ENCODE results near the gene MAST2. TPM values are rescaled to one million over a fixed set of nuclear protein-coding genes. Genes with fewer than 3 reads are reported as not detected.

The MAST2 gene
- total RNA-seq, 1 donor, result 24.2 TPM

- no peaks in the 10 kb centered on the region for H4K20me1 ChIP-seq (ENCODE audit: insufficient read depth, low read length)
- no peak for DNase-seq (ENCODE audit: insufficient read length, low spot score, missing footprints)
- H3K4me1 ChIP-seq (ENCODE audit: insufficient read depth, low read length), result peaks cover 7% of the 10 kb centered on the region
- no peaks in the 10 kb centered on the region for H3K9me3 ChIP-seq (ENCODE audit: low read depth, low read length)
- H3K4me3 ChIP-seq (ENCODE audit: insufficient read depth, low read length), result no peak overlapping the region
- no peaks in the 10 kb centered on the region for H3K36me3 ChIP-seq (ENCODE audit: insufficient read depth, low read length)
- no peaks in the 10 kb centered on the region for H3K79me2 ChIP-seq (ENCODE audit: insufficient read depth, low read length)
- H2AFZ ChIP-seq (ENCODE audit: low read length), result no peak overlapping the region
- no peak for TF ChIP-seq CTCF (IDR thresholded peaks at IDR 0.05; ENCODE audit: extremely low read depth, low read depth, low read length)
- H3K4me2 ChIP-seq (ENCODE audit: insufficient read depth, low read length), result no peak overlapping the region
- no peaks in the 10 kb centered on the region for H3K27me3 ChIP-seq (ENCODE audit: insufficient read depth, low read length)
- no peak overlapping the region for H3K27ac ChIP-seq (ENCODE audit: low read depth, low read length)
Observed at GRCh38 chr1:46081619-46082018, 278.2 kb downstream of the MAST2 start.

GRCh38 chr1:46083579-46083978, 280.2 kb downstream of the MAST2 start:
- H4K20me1 ChIP-seq (ENCODE audit: insufficient read depth, low read length), result no peaks in the 10 kb centered on the region
- no peak for DNase-seq (ENCODE audit: insufficient read length, low spot score, missing footprints)
- TF ChIP-seq CTCF (IDR thresholded peaks at IDR 0.05; ENCODE audit: extremely low read depth, low read depth, low read length), result no peak

GRCh38 chr1:46084553-46085451, 281.4 kb downstream of the MAST2 start:
- Histone ChIP-seq H3K4me3 (ENCODE audit: insufficient read depth, low read length) (no peak overlapping the region), H3K79me2 (ENCODE audit: insufficient read depth, low read length) (no peaks in the 10 kb centered on the region), H3K4me2 (ENCODE audit: insufficient read depth, low read length) (peak overlapping the region; percentile 48), H3K9me3 (ENCODE audit: low read depth, low read length) (no peaks in the 10 kb centered on the region), H3K27ac (ENCODE audit: low read depth, low read length) (peak overlapping the region; percentile 29), H3K4me1 (ENCODE audit: insufficient read depth, low read length) (peaks cover 7% of the 10 kb centered on the region), H3K36me3 (ENCODE audit: insufficient read depth, low read length) (no peaks in the 10 kb centered on the region), H2AFZ (ENCODE audit: low read length) (peak overlapping the region; percentile 59), H3K27me3 (ENCODE audit: insufficient read depth, low read length) (no peaks in the 10 kb centered on the region), H4K20me1 (ENCODE audit: insufficient read depth, low read length) (no peaks in the 10 kb centered on the region)
- no peak for TF ChIP-seq CTCF (IDR thresholded peaks at IDR 0.05; ENCODE audit: extremely low read depth, low read depth, low read length)
- no peak for DNase-seq (ENCODE audit: insufficient read length, low spot score, missing footprints)

More at GRCh38 chr1:46083579-46083978, 280.2 kb downstream of the MAST2 start:
- Histone ChIP-seq H2AFZ (ENCODE audit: low read length) (no peak overlapping the region), H3K36me3 (ENCODE audit: insufficient read depth, low read length) (no peaks in the 10 kb centered on the region), H3K27me3 (ENCODE audit: insufficient read depth, low read length) (no peaks in the 10 kb centered on the region), H3K9me3 (ENCODE audit: low read depth, low read length) (no peaks in the 10 kb centered on the region), H3K4me2 (ENCODE audit: insufficient read depth, low read length) (no peak overlapping the region), H3K4me3 (ENCODE audit: insufficient read depth, low read length) (no peak overlapping the region), H3K79me2 (ENCODE audit: insufficient read depth, low read length) (no peaks in the 10 kb centered on the region), H3K27ac (ENCODE audit: low read depth, low read length) (no peak overlapping the region), H3K4me1 (ENCODE audit: insufficient read depth, low read length) (peaks cover 7% of the 10 kb centered on the region)

Other genes with a start within 250 kb of the MAST2 start
- 25.9 and 27.5 TPM in 2 replicates for gene NASP, start 219.6 kb upstream of the MAST2 start, total RNA-seq
- gene CCDC17, start 179.6 kb upstream of the MAST2 start, total RNA-seq, result 0.72 and 1.5 TPM in 2 replicates
- 94.3 and 97.4 TPM in 2 replicates for gene GPBP1L1, start 117.1 kb upstream of the MAST2 start, total RNA-seq
- 10.5 and 11.8 TPM in 2 replicates for gene TMEM69, start 115.4 kb upstream of the MAST2 start, total RNA-seq
- 14.1 and 16.2 TPM in 2 replicates for gene IPP, start 53.0 kb upstream of the MAST2 start, total RNA-seq